Measurements from ENCODE around the gene SLC6A18. TPM values are rescaled to one million over a fixed set of nuclear protein-coding genes. Genes with fewer than 3 reads are reported as not detected.

Gene SLC6A18
- total RNA-seq, 5 donors from 2014 or later (not counting 1 experiment from before 2014, with no cell fraction given), result not detected

DNA sequence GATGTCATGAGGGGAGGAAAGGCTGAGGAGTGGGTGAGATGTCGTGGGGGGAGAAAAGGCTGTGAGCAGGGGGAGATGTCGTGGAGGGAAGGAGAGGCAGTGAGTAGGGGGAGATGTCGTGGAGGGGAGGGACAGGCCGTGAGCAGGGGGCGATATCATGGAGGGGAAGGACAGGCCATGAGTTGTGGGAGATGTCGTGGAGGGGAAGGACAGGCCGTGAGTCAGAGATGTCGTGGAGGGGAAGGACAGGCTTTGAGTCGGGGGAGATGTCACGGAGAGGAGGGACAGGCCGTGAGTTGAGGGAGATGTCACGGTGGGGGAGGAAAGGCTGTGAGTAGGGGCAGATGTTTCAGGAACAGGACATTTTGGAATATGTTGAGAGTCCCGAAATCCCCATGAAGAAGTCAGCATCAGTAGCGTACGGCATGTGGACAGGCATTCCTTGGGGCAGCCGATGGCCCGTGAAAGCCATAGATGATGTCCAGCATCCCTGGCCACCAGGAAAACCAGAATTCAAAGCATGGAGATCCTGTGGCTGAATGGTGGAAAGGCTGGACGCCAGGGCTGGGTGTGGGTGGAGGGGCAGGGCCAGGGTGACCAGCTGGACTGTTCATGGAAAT lies 32.1 kb upstream of the SLC6A18 start:
- peaks cover 31 to 38% of the 10 kb centered on the region in 2 donors for H3K27me3 Mint-ChIP-seq
- H3K4me1 Mint-ChIP-seq, result peaks cover 0 to 8% (median 0%) of the 10 kb centered on the region in 3 donors
- no peak for ATAC-seq (replicated peaks in 1 of 4)
- Histone ChIP-seq H3K27me3 (replicated peaks in 1 of 2; ENCODE audit: control insufficient read depth in 2 of 2, extremely low read depth in 1 of 2, insufficient read depth in 2 of 2, low read length in 1 of 2) (peaks cover 0 to 39% of the 10 kb centered on the region in 2 experiments), H3K9me3 (no peaks in the 10 kb centered on the region), H3K4me3 (ENCODE audit: control insufficient read depth in 1 of 2, extremely low read depth in 1 of 2, low read length in 1 of 2) (no peak overlapping the region), H3K27ac (ENCODE audit: low read length) (no peak overlapping the region), H3K36me3 (ENCODE audit: control insufficient read depth in 2 of 2, extremely low read depth in 1 of 2, insufficient read depth in 1 of 2, low read length in 1 of 2) (no peaks in the 10 kb centered on the region), H3K4me1 (ENCODE audit: control insufficient read depth in 1 of 2, extremely low read depth in 1 of 2, insufficient read depth in 2 of 2, low read length in 2 of 2) (no peaks in the 10 kb centered on the region)
- no peaks in the 10 kb centered on the region for H3K36me3 Mint-ChIP-seq
- WGBS (ENCODE audit: insufficient coverage), result 78% methylated on average over 18 of the region's 18 CpGs
- POLR2A ChIA-PET, result no interaction called here
- no peak for DNase-seq
- no peak overlapping the region for H3K4me3 Mint-ChIP-seq
- H3K27ac Mint-ChIP-seq, result no peak overlapping the region
- no peaks in the 10 kb centered on the region for H3K9me3 Mint-ChIP-seq
- CTCF ChIA-PET, result no interaction called here

DNA sequence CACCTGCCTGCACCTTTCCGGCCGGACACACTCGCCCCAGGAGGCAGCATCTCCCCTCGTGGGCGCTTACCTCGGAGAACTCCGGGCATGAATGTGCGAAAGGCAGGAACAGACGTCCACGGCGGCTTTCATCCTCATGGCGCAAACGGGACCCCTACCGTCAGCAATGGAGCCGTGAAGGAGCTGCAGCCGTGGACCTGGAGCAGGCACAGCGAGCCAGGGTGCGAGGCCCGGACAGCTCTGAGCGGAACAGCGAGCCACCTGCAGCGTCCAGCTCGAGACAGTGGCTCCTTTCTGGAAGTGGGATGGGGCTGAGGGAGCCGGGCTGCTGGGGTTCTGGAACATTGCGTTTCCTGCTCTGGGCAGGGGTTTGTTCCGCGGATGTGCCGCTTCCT lies 31.6 kb upstream of the SLC6A18 start:
- POLR2A ChIA-PET, result no interaction called here
- CTCF ChIA-PET, result no interaction called here
- peaks cover 26 to 33% of the 10 kb centered on the region in 2 donors for H3K27me3 Mint-ChIP-seq
- H3K9me3 ChIP-seq, result no peaks in the 10 kb centered on the region
- DNase-seq (no peak), ATAC-seq (replicated peaks in 1 of 4) (no peak)
- H3K36me3 ChIP-seq (ENCODE audit: control insufficient read depth in 2 of 2, extremely low read depth in 1 of 2, insufficient read depth in 1 of 2, low read length in 1 of 2), result no peaks in the 10 kb centered on the region
- no peak overlapping the region for H3K4me3 ChIP-seq (ENCODE audit: control insufficient read depth in 1 of 2, extremely low read depth in 1 of 2, low read length in 1 of 2)
- peaks cover 0 to 8% (median 0%) of the 10 kb centered on the region in 3 donors for H3K4me1 Mint-ChIP-seq
- no peaks in the 10 kb centered on the region for H3K36me3 Mint-ChIP-seq
- no peak overlapping the region for H3K27ac Mint-ChIP-seq
- H3K27ac ChIP-seq (ENCODE audit: low read length), result no peak overlapping the region
- no peak overlapping the region for H3K4me3 Mint-ChIP-seq
- no peaks in the 10 kb centered on the region for H3K9me3 Mint-ChIP-seq
- H3K27me3 ChIP-seq (replicated peaks in 1 of 2; ENCODE audit: control insufficient read depth in 2 of 2, extremely low read depth in 1 of 2, insufficient read depth in 2 of 2, low read length in 1 of 2), result peaks cover 0 to 39% of the 10 kb centered on the region in 2 experiments
- 86% methylated on average over 28 of the region's 28 CpGs for WGBS (ENCODE audit: insufficient coverage)
- no peaks in the 10 kb centered on the region for H3K4me1 ChIP-seq (ENCODE audit: control insufficient read depth in 1 of 2, extremely low read depth in 1 of 2, insufficient read depth in 2 of 2, low read length in 2 of 2)

DNA sequence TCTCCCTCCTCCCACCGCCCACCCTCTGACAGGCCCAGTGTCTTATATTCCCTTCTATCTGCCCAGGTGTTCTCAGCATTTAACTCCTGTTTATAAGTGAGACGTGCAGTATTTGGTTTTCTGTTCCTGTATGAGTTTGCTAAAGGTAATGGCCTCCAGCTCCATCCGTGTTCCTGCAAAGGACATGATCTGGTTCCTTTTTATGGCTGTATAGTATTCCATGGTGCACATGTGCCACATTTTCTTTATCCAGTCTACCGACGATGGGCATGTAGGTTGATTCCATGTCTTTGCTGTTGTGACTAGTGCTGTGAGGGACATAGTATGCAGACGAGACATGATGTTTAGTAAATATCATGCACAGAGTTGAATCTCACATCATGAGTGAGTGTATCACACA lies 30.8 kb upstream of the SLC6A18 start:
- ATAC-seq (replicated peaks in 1 of 4) (no peak), DNase-seq (no peak)
- H3K27ac ChIP-seq (ENCODE audit: low read length), result no peak overlapping the region
- Mint-ChIP-seq H3K27me3 (peaks cover 18 to 26% of the 10 kb centered on the region in 2 donors), H3K4me3 (no peak overlapping the region), H3K4me1 (peaks cover 0 to 8% (median 0%) of the 10 kb centered on the region in 3 donors), H3K9me3 (no peaks in the 10 kb centered on the region), H3K27ac (no peak overlapping the region), H3K36me3 (no peaks in the 10 kb centered on the region)
- ChIA-PET CTCF (no interaction called here), POLR2A (no interaction called here)
- no peaks in the 10 kb centered on the region for H3K36me3 ChIP-seq (ENCODE audit: control insufficient read depth in 2 of 2, extremely low read depth in 1 of 2, insufficient read depth in 1 of 2, low read length in 1 of 2)
- no peaks in the 10 kb centered on the region for H3K9me3 ChIP-seq
- H3K4me3 ChIP-seq (ENCODE audit: control insufficient read depth in 1 of 2, extremely low read depth in 1 of 2, low read length in 1 of 2), result no peak overlapping the region
- WGBS (ENCODE audit: insufficient coverage), result 87% methylated on average over 4 of the region's 6 CpGs
- peaks cover 0 to 35% of the 10 kb centered on the region in 2 experiments for H3K27me3 ChIP-seq (replicated peaks in 1 of 2; ENCODE audit: control insufficient read depth in 2 of 2, extremely low read depth in 1 of 2, insufficient read depth in 2 of 2, low read length in 1 of 2)
- no peaks in the 10 kb centered on the region for H3K4me1 ChIP-seq (ENCODE audit: control insufficient read depth in 1 of 2, extremely low read depth in 1 of 2, insufficient read depth in 2 of 2, low read length in 2 of 2)

DNA sequence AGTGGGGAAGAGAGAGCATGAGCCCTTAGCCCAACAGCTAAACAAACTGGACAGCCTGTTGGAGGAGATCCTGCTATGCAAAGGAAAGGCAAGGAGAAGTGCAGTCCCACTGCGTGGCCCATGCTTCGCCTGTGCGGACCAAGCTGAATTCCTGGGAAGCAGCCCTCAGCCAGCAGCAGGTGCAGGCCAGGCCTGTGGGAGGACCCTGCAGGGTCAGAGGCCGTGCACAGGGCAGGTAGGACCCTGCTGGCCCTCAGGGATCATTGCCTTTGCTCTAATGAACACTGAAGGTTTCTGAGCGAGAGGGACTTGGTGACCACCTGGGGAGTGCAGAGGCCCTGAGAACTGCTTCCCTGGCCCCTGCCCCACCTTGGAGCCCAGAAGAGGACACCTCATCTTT lies 29.7 kb upstream of the SLC6A18 start:
- H3K4me3 ChIP-seq (ENCODE audit: control insufficient read depth in 1 of 2, extremely low read depth in 1 of 2, low read length in 1 of 2), result no peak overlapping the region
- no peak for ATAC-seq (replicated peaks in 1 of 4)
- DNase-seq, result no peak
- ChIA-PET POLR2A (no interaction called here), CTCF (no interaction called here)
- WGBS (ENCODE audit: insufficient coverage), result 88% methylated on average over 5 of the region's 5 CpGs
- Mint-ChIP-seq H3K27me3 (peaks cover 11 to 19% of the 10 kb centered on the region in 2 donors), H3K4me3 (no peak overlapping the region), H3K36me3 (no peaks in the 10 kb centered on the region), H3K27ac (no peak overlapping the region), H3K9me3 (no peaks in the 10 kb centered on the region), H3K4me1 (peaks cover 0 to 2% (median 0%) of the 10 kb centered on the region in 3 donors)
- H3K27ac ChIP-seq (ENCODE audit: low read length), result no peak overlapping the region
- H3K9me3 ChIP-seq, result no peaks in the 10 kb centered on the region
- H3K27me3 ChIP-seq (replicated peaks in 1 of 2; ENCODE audit: control insufficient read depth in 2 of 2, extremely low read depth in 1 of 2, insufficient read depth in 2 of 2, low read length in 1 of 2), result peaks cover 0 to 29% of the 10 kb centered on the region in 2 experiments
- H3K4me1 ChIP-seq (ENCODE audit: control insufficient read depth in 1 of 2, extremely low read depth in 1 of 2, insufficient read depth in 2 of 2, low read length in 2 of 2), result no peaks in the 10 kb centered on the region
- no peaks in the 10 kb centered on the region for H3K36me3 ChIP-seq (ENCODE audit: control insufficient read depth in 2 of 2, extremely low read depth in 1 of 2, insufficient read depth in 1 of 2, low read length in 1 of 2)

DNA sequence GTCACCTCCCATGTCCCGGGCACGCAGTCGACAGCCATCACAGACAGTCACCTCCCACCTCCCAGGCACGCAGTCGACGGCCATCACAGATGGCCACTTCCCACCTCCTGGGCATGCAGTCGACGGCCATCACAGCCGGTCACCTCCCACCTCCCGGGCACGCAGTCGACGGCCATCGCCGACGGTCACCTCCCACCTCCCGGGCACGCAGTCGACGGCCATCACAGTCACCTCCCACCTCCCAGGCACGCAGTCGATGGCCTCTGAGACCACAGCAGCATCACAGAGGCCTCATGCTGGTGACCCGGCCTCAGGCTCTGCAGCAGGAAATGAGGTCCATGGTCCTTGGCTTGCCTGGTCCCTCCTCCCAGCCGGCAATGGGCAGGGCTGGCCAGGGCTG lies 29.3 kb upstream of the SLC6A18 start:
- DNase-seq (no peak), ATAC-seq (replicated peaks in 1 of 4) (no peak)
- Histone ChIP-seq H3K4me1 (ENCODE audit: control insufficient read depth in 1 of 2, extremely low read depth in 1 of 2, insufficient read depth in 2 of 2, low read length in 2 of 2) (no peaks in the 10 kb centered on the region), H3K27me3 (replicated peaks in 1 of 2; ENCODE audit: control insufficient read depth in 2 of 2, extremely low read depth in 1 of 2, insufficient read depth in 2 of 2, low read length in 1 of 2) (peaks cover 0 to 30% of the 10 kb centered on the region in 2 experiments), H3K4me3 (ENCODE audit: control insufficient read depth in 1 of 2, extremely low read depth in 1 of 2, low read length in 1 of 2) (no peak overlapping the region), H3K27ac (ENCODE audit: low read length) (no peak overlapping the region), H3K36me3 (ENCODE audit: control insufficient read depth in 2 of 2, extremely low read depth in 1 of 2, insufficient read depth in 1 of 2, low read length in 1 of 2) (no peaks in the 10 kb centered on the region), H3K9me3 (no peaks in the 10 kb centered on the region)
- no peaks in the 10 kb centered on the region for H3K4me1 Mint-ChIP-seq
- WGBS (ENCODE audit: insufficient coverage), result 86% methylated on average over 22 of the region's 24 CpGs
- ChIA-PET POLR2A (no interaction called here), CTCF (no interaction called here)
- no peaks in the 10 kb centered on the region for H3K9me3 Mint-ChIP-seq
- H3K27ac Mint-ChIP-seq, result no peak overlapping the region
- H3K4me3 Mint-ChIP-seq, result no peak overlapping the region
- H3K27me3 Mint-ChIP-seq, result peaks cover 6 to 14% of the 10 kb centered on the region in 2 donors
- no peaks in the 10 kb centered on the region for H3K36me3 Mint-ChIP-seq

DNA sequence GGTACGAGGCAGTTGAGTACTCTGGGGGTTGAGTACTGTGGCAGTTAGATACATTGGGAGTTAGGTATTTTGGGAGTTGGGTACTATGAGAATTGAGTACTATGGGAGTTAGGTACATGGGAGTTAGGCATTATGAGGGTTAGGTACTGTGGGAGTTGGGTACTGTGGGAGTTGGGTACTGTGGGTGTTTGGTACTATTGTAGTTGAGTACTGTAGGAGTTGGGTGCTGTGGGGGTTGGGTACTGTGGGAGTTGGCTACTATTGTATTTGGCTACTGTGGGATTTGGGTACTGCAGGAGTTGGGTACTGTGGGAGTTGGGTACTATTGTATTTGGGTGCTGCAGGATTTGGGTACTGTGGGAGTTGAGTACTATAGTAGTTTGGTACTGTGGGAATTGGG lies 28.6 kb upstream of the SLC6A18 start:
- no peaks in the 10 kb centered on the region for H3K36me3 Mint-ChIP-seq
- CTCF ChIA-PET, result no interaction called here
- H3K9me3 ChIP-seq, result no peaks in the 10 kb centered on the region
- WGBS (ENCODE audit: insufficient coverage), result 67% methylated on average over 1 of the region's 1 CpG
- POLR2A ChIA-PET, result no interaction called here
- DNase-seq (no peak), ATAC-seq (replicated peaks in 1 of 4) (no peak)
- H3K9me3 Mint-ChIP-seq, result no peaks in the 10 kb centered on the region
- peaks cover 5 to 12% of the 10 kb centered on the region in 2 donors for H3K27me3 Mint-ChIP-seq
- H3K27ac ChIP-seq (ENCODE audit: low read length), result no peak overlapping the region
- H3K4me3 ChIP-seq (ENCODE audit: control insufficient read depth in 1 of 2, extremely low read depth in 1 of 2, low read length in 1 of 2), result no peak overlapping the region
- H3K4me3 Mint-ChIP-seq, result no peak overlapping the region
- no peaks in the 10 kb centered on the region for H3K4me1 Mint-ChIP-seq
- H3K27ac Mint-ChIP-seq, result no peak overlapping the region
- H3K27me3 ChIP-seq (replicated peaks in 1 of 2; ENCODE audit: control insufficient read depth in 2 of 2, extremely low read depth in 1 of 2, insufficient read depth in 2 of 2, low read length in 1 of 2), result peaks cover 0 to 35% of the 10 kb centered on the region in 2 experiments
- no peaks in the 10 kb centered on the region for H3K4me1 ChIP-seq (ENCODE audit: control insufficient read depth in 1 of 2, extremely low read depth in 1 of 2, insufficient read depth in 2 of 2, low read length in 2 of 2)
- H3K36me3 ChIP-seq (ENCODE audit: control insufficient read depth in 2 of 2, extremely low read depth in 1 of 2, insufficient read depth in 1 of 2, low read length in 1 of 2), result no peaks in the 10 kb centered on the region

Measured in T-cell (primary cell).